GM12872 (cell line): Measurements from ENCODE around the gene PTDSS2.

Experiments
- CTCF ChIP-seq: IDR thresholded peaks from 3 replicates; pipeline ENCODE4 v1.5.1; 2011; ENCODE audit warnings: low read depth, mild to moderate bottlenecking, low read length, moderate library complexity; ENCODE audit not compliant: insufficient read depth

The PTDSS2 gene

DNA sequence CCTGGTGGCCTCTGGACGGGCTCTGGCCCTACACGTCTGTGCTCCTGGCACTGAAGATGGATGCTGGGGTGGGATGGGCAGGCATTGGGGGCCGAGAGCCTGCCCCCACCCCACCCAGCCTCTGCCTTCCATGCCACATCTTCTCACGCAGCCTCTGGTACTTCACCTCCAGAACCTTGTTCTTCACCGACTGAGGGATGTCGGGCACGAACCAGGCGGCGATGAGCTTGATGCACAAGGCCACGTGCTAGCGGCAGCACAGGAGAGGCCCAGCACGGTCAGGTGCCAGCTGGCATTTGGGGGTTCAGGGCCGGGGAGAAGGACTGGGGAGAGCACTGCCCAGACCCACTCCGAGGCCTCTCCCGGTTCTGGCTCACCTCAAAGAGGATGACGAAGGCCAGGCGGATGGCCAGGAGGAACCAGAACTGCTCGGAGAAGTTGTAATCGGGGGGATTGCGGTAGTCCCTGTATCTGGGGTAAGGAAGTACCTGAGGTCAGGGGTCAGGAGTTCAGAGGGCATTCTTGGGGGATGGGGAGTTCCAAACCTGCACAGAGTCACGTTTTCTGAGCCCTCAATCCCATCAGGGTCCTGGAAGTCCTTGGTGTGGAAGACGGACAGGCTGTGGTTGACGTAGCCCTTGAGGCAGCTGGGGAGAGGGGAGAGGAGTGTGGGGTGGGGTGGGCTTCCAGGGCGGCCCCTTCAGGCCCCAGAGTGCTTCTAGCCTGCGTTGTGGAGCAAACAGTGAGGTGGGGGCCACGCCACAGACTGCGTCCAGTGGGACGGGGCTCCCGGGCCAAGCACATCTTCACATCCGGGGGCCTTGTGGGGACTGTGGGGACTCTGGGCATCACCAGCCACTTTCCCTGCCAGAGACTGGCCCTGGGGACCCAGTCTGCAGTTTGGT, 31.5 kb upstream of the PTDSS2 start:
- no peak for TF ChIP-seq CTCF

DNA sequence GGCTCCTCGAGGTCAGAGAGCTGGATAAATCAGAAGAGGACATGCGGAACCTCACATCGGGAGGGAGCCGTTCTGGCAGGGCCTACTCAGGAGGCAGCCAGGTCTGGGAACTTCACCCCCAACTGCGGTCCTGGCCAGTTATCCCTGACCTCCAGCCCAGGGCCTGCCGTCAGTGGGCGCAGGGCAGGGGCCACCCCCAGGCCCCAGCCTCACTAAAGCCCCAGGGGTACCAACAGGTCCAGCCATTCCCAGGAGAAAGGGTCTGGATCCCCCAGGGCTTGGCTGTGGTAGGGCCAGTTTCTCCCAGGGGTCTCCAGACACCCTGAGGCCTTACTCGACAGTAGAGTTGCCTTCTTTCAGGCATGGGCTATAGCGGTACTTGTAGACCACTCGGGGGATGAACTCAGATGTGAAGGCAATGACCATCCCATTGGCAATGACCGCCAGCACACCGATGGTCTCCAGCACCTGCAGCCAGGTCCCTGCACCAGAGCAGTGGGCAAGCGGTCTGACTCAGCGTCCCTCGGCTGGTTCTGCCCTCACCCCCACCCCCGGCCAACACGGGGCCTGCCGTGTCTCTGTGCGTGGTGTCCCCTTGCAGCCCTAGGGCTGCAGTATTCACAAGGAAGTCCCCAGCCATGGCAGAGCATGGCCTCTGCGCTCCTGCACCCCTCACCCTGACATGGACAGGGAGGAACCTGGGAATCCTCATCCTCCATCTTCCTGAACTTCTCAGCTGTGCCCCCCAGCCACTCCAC, 30.7 kb upstream of the PTDSS2 start:
- TF ChIP-seq CTCF, result no peak

- no peak for TF ChIP-seq CTCF
These were observed 29.8 kb upstream of the PTDSS2 start for GRCh38 chr11:420054-420910.

DNA sequence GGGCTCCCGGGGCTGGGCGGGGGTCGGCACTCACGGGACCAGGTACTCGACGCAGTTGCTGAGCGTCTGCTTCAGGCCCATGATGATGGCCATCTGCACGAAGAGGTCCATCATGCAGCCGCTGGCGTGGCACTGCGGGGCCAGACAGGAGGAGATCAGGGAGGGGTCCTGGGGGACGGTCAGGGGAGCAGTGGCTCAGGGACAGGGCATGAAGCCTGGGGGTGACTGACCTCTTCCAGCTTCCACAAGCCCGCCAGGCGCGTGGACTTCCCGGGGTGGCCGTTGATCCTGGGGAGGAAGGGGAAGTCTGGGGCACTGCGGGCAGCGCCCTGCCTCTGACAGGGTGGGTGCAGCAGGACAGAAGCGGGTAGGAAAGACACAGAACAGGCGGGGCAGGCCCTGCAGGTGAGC, 29.2 kb upstream of the PTDSS2 start:
- TF ChIP-seq CTCF, result no peak

- TF ChIP-seq CTCF, result no peak
These were observed 27.8 kb upstream of the PTDSS2 start for GRCh38 chr11:422249-422656.

GRCh38 chr11:424232-424631, 25.8 kb upstream of the PTDSS2 start:
- TF ChIP-seq CTCF, result no peak

- no peak for TF ChIP-seq CTCF
These were observed 24.8 kb upstream of the PTDSS2 start for GRCh38 chr11:425301-425700.
